Activated naive CD4-positive, alpha-beta T cell treated with anti-CD3 and anti-CD28 coated beads for 36 hours (primary cell): Measurements from ENCODE around the gene DRC7. TPM values are rescaled to one million over a fixed set of nuclear protein-coding genes. Genes with fewer than 3 reads are reported as not detected.
"Not testable (repeated sequence)": the region's sequence is repeated elsewhere in the genome, so short reads cannot be mapped to it uniquely, and the experiment has no call there.

Source experiments
- CTCF ChIA-PET: fragments of 350-600 bp; sonication (Branson Sonifier 250); formaldehyde crosslinking; loops from one replicate; lab custom pipeline; 2021; ENCODE audit warnings: antibody characterized with exemption; lab: Charles Lee
- DNase-seq: peaks from one replicate; pipeline ENCODE4 v3.0.0-alpha.2; 2020
- H3K27ac Mint-ChIP-seq: one replicate; pipeline ENCODE4 v1.8.0; 2021; ENCODE audit warnings: mild to moderate bottlenecking, mixed read lengths
- H3K27me3 Mint-ChIP-seq: one replicate; pipeline ENCODE4 v1.8.0; 2021; ENCODE audit warnings: low read depth, mixed read lengths
- H3K36me3 Mint-ChIP-seq: one replicate; pipeline ENCODE4 v1.8.0; 2021; ENCODE audit warnings: low read depth, mixed read lengths
- H3K4me1 Mint-ChIP-seq: one replicate; pipeline ENCODE4 v1.8.0; 2021; ENCODE audit warnings: low read depth, mixed read lengths
- H3K4me3 Mint-ChIP-seq: one replicate; pipeline ENCODE4 v1.8.0; 2021; ENCODE audit warnings: mild to moderate bottlenecking, moderate library complexity, mixed read lengths
- H3K9me3 Mint-ChIP-seq: one replicate; pipeline ENCODE4 v1.8.0; 2021; ENCODE audit warnings: mixed read lengths
- intact Hi-C: fragments of 100-400 bp; cut with micrococcal nuclease; formaldehyde crosslinking; loops from one replicate; pipeline ENCODE4 v1.15.1; 2023
- total RNA-seq, 2 experiments: library from RNA; stranded (reverse); gene quantifications; one replicate each; pipeline ENCODE4 v1.2.3, GENCODE V29; 2021

The DRC7 gene
- total RNA-seq, 2 experiments from 2014 or later, result 0.49 TPM; not detected in 1

GRCh38 chr16:57671451-57671850 is 23.2 kb upstream of the DRC7 start:
- H3K27me3 Mint-ChIP-seq, H3K36me3 Mint-ChIP-seq, H3K4me3 Mint-ChIP-seq, DNase-seq, intact Hi-C loops, H3K4me1 Mint-ChIP-seq, H3K9me3 Mint-ChIP-seq, H3K27ac Mint-ChIP-seq: not testable (repeated sequence)
- CTCF ChIA-PET, result interaction anchor here (0.8 to 1.5 kb wide), 4 partner anchors 18 to 96 kb away, joined by 3 to 5 read pairs (median 3); no protein-coding TSS in a partner anchor

GRCh38 chr16:57672416-57672815 is 22.2 kb upstream of the DRC7 start:
- CTCF ChIA-PET, result interaction anchor here (1.4 to 1.5 kb wide), 2 partner anchors 23 to 97 kb away, joined by 3 to 5 read pairs; no protein-coding TSS in a partner anchor
- no peaks in the 10 kb centered on the region for H3K27me3 Mint-ChIP-seq
- H3K4me3 Mint-ChIP-seq, result no peak overlapping the region
- H3K4me1 Mint-ChIP-seq, result no peaks in the 10 kb centered on the region
- no peak for DNase-seq
- no peaks in the 10 kb centered on the region for H3K9me3 Mint-ChIP-seq
- no peak overlapping the region for H3K27ac Mint-ChIP-seq
- intact Hi-C loops, result no loop called here
- no peaks in the 10 kb centered on the region for H3K36me3 Mint-ChIP-seq

GRCh38 chr16:57672824-57673223 is 21.8 kb upstream of the DRC7 start:
- CTCF ChIA-PET, result interaction anchor here (1.4 to 1.5 kb wide), 2 partner anchors 23 to 98 kb away, joined by 3 to 5 read pairs; no protein-coding TSS in a partner anchor
- Mint-ChIP-seq H3K36me3 (no peaks in the 10 kb centered on the region), H3K27ac (no peak overlapping the region), H3K27me3 (no peaks in the 10 kb centered on the region), H3K4me3 (no peak overlapping the region), H3K9me3 (no peaks in the 10 kb centered on the region), H3K4me1 (no peaks in the 10 kb centered on the region)
- DNase-seq, result no peak
- intact Hi-C loops, result no loop called here

GRCh38 chr16:57675741-57676551 is 18.7 kb upstream of the DRC7 start:
- Mint-ChIP-seq H3K4me1 (no peaks in the 10 kb centered on the region), H3K9me3 (no peaks in the 10 kb centered on the region), H3K4me3 (no peak overlapping the region), H3K36me3 (no peaks in the 10 kb centered on the region), H3K27me3 (no peaks in the 10 kb centered on the region), H3K27ac (no peak overlapping the region)
- CTCF ChIA-PET, result interaction anchor here (1.2 kb wide), 1 partner anchor 81 kb away, joined by 4 read pairs; no protein-coding TSS in a partner anchor
- DNase-seq, result no peak
- intact Hi-C loops, result no loop called here

- CTCF ChIA-PET, result interaction anchor here (1.9 kb wide), 1 partner anchor 27 kb away, joined by 7 read pairs; no protein-coding TSS in a partner anchor
- no peaks in the 10 kb centered on the region for H3K27me3 Mint-ChIP-seq
- no peak overlapping the region for H3K4me3 Mint-ChIP-seq
- intact Hi-C loops, result no loop called here
- H3K27ac Mint-ChIP-seq, result no peak overlapping the region
- H3K9me3 Mint-ChIP-seq, result no peaks in the 10 kb centered on the region
- H3K4me1 Mint-ChIP-seq, result no peaks in the 10 kb centered on the region
- no peak for DNase-seq
- H3K36me3 Mint-ChIP-seq, result no peaks in the 10 kb centered on the region
These were observed 18.0 kb upstream of the DRC7 start for GRCh38 chr16:57676553-57677085.

GRCh38 chr16:57677622-57678369 is 16.8 kb upstream of the DRC7 start:
- Mint-ChIP-seq H3K27ac (no peak overlapping the region), H3K9me3 (no peaks in the 10 kb centered on the region), H3K4me1 (no peaks in the 10 kb centered on the region), H3K4me3 (no peak overlapping the region), H3K36me3 (no peaks in the 10 kb centered on the region), H3K27me3 (no peaks in the 10 kb centered on the region)
- CTCF ChIA-PET, result interaction anchor here (1.9 kb wide), 1 partner anchor 29 kb away, joined by 7 read pairs; no protein-coding TSS in a partner anchor
- intact Hi-C loops, result no loop called here
- DNase-seq, result no peak

- CTCF ChIA-PET, result no interaction called here
- H3K27me3 Mint-ChIP-seq, result no peaks in the 10 kb centered on the region
These were observed 15.6 kb upstream of the DRC7 start for GRCh38 chr16:57679016-57679415.

GRCh38 chr16:57679767-57680482 is 14.7 kb upstream of the DRC7 start:
- Mint-ChIP-seq H3K4me3 (no peak overlapping the region), H3K36me3 (no peaks in the 10 kb centered on the region), H3K27me3 (no peaks in the 10 kb centered on the region), H3K4me1 (no peaks in the 10 kb centered on the region), H3K9me3 (no peaks in the 10 kb centered on the region), H3K27ac (no peak overlapping the region)
- intact Hi-C loops, result no loop called here
- CTCF ChIA-PET, result no interaction called here
- DNase-seq, result no peak

More at GRCh38 chr16:57679016-57679415, 15.6 kb upstream of the DRC7 start:
- H3K27ac Mint-ChIP-seq, result no peak overlapping the region
- intact Hi-C loops, result no loop called here
- H3K4me1 Mint-ChIP-seq, result no peaks in the 10 kb centered on the region
- H3K36me3 Mint-ChIP-seq, result no peaks in the 10 kb centered on the region
- no peak for DNase-seq
- no peaks in the 10 kb centered on the region for H3K9me3 Mint-ChIP-seq
- no peak overlapping the region for H3K4me3 Mint-ChIP-seq

- no peak overlapping the region for H3K4me3 Mint-ChIP-seq
- no peak overlapping the region for H3K27ac Mint-ChIP-seq
- no peaks in the 10 kb centered on the region for H3K36me3 Mint-ChIP-seq
- CTCF ChIA-PET, result interaction anchor here (0.6 kb wide), 1 partner anchor 258 kb away, joined by 3 read pairs; no protein-coding TSS in a partner anchor
- no peaks in the 10 kb centered on the region for H3K9me3 Mint-ChIP-seq
- intact Hi-C loops, result no loop called here
- H3K4me1 Mint-ChIP-seq, result no peaks in the 10 kb centered on the region
- DNase-seq, result no peak
- H3K27me3 Mint-ChIP-seq, result no peaks in the 10 kb centered on the region
These were observed 13.7 kb upstream of the DRC7 start for GRCh38 chr16:57680842-57681375.

GRCh38 chr16:57681950-57682728 is 12.5 kb upstream of the DRC7 start:
- CTCF ChIA-PET, result interaction anchor here (0.5 kb wide), 1 partner anchor 304 kb away, joined by 4 read pairs; no protein-coding TSS in a partner anchor
- no peak for DNase-seq
- no peak overlapping the region for H3K4me3 Mint-ChIP-seq
- intact Hi-C loops, result no loop called here
- no peaks in the 10 kb centered on the region for H3K4me1 Mint-ChIP-seq
- no peaks in the 10 kb centered on the region for H3K27me3 Mint-ChIP-seq
- no peak overlapping the region for H3K27ac Mint-ChIP-seq
- H3K36me3 Mint-ChIP-seq, result no peaks in the 10 kb centered on the region
- no peaks in the 10 kb centered on the region for H3K9me3 Mint-ChIP-seq
